ENCODE data around the gene S100A9. TPM values are rescaled to one million over a fixed set of nuclear protein-coding genes. Genes with fewer than 3 reads are reported as not detected.
"Not testable (repeated sequence)": the region's sequence is repeated elsewhere in the genome, so short reads cannot be mapped to it uniquely, and the experiment has no call there.

Gene S100A9
- total RNA-seq, 1 experiment from 2014 or later: 1.8 TPM

DNA sequence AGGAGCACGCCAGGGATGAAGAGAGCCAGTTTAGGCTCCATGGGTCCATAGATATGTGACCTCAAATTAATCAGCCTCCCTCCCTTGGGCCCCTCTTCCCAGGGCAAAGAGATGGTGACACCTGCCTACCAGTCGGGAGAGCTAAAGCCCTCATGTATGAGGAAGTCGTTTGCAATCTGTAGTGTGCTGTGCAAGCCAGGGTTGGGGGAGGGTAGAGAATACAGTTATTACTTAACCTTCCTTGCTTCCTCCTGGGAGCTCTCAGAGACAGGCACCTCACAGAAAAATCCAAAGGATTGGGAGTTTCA lies 13.0 kb upstream of the S100A9 start:
- no peak for DNase-seq (ENCODE audit: low spot score)

DNA sequence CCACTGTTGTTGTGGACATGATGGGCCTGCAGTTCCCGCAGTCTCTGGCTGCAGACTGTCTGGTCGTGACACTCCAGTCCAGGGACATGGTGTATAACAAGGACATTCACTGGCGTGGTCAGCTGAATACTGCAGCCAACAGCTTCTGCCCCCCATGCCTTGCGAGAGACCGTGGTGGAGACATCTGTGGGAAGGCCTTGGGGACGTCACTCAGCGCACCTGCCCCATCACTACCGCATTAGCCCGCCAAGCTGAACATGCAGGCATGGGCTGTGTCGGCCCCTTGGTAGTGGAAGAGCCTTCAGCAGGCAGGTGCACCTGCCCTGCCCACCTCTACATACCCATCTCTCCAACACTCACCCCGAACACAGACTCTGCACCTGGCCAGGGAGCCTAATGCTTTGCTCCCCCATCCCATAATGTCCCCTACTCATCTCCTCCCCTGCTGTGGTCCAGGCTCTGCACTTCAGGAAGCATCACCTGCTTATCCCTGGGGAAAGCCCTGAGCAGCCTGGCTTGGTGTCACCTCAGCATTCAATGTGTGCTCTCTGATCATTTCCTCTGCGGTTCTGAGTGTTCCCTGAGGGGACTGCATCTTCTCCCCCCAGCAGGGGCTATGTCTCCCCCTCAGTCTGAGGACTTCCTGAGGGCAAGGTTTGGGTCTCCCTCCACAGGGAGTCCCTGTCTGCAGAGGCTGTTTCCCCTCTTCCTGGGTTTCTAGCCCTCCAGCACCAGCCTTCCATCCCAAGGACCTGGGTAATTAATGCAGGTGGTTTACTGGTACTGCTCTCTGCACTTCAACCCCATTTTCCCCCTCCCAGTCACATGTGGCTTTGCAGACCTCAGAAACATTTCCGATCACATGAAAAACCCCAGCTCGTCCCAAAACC lies 12.2 kb upstream of the S100A9 start:
- no peak for DNase-seq (ENCODE audit: low spot score)

DNA sequence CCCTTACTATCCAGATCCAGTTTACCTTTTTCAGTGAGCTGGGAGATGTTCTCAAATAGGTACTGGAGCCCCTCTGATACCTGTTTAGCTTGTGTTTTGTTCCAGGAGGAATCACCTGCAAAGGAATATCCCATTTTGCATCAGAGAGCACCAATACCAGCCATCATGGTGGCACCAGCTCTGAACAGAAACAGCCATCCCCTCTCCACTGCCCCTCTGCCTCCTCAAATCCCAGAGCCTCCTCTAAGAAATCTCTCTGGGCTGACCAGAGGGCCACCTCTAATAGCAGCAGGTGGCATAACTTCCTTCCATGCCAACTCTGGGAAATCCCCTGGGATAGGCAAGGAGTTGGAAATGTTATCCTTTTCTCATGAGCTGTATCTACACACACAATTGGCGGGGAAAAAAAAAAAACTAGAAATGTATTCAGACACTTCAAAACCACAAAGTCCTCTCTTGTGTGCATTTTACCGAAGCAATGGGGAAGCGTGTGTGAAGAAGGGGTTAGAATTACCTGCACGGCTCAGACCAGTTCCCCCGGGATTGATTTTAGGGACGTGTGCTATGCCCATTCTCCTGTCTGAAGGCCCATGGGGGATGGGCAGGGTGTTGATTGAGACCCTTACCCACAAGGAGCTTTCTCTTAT lies 11.5 kb upstream of the S100A9 start:
- DNase-seq (ENCODE audit: low spot score): no peak

DNA sequence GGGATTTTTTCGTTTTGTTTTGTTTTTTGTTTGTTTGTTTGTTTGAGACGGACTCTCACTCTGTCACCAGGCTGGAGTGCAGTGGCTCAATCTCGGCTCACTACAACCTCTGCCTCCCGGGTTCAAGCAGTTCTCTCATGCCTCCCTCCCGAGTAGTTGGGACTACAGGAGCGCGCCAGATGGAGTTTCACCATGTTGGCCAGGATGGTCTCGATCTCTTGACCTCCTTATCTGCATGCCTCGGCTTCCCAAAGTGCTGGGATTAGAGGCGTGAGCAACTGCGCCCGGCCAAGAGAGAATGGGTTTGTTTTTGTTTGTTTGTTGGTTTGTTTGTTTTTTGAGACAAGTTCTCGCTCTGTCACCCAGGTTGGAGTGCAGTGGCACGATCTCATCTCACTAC lies 10.6 kb upstream of the S100A9 start:
- DNase-seq (ENCODE audit: low spot score): not testable (repeated sequence)

DNA sequence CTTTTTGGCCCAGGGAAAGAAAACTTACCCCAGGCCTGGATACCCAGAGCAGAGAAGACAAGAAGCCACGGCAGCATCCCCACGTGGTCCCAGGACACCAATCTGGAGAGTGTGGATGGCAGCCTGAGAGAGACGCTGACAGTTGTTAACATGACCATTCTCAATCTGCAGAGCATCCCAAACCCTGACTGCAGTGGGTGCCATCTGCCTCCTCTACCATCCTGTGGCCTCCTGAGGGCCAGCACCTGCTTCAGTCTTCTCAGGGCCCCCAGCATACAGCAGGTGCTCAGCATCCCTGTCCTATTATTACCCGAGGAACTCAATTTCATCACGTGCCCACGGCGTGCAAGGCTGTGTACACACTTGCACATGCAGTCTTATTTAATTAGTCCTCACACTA lies 9.8 kb upstream of the S100A9 start:
- DNase-seq (ENCODE audit: low spot score): no peak

DNA sequence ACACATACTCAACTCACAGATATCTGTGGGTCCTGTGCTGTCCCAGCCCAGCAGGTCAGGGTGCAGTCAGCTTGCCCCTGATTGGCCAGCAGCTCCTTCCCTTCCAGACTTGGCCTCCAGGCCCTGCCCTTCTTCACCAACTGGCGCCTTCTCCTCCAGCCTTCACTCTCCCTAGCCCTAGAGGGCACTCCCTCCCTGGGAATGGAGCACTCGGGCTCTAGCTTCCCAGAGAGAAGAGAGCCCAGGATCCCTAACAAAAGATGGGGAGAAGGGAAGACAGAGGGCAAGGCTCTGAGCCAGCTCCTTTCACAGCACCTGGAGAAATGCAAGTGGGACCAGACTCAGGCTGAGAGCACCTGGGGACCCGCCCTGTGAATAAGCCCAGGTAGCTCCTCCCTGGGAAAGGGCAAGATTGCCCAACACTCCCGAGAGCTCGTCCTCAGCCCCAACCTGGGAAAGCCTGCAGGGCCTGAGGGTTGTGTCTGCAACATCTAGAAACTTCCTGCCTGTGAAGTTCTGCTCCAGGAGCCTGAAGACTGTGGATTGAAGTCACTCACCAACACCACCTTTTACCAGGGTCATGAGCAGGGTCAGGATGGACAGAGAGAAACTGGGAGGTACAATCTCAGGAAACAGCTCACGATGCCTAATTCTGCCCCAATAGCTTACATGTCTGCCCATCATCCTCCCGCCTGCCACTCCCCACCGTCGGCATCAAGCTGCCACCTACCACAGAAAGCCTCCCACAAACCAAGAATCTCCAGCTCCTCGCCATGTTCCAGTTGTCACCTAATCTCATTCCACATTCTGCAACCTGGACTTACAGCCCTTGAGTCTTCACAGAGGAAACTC lies 8.9 kb upstream of the S100A9 start, which contains the start of gene PGLYRP4:
TSS of gene PGLYRP4 (minus strand) at position 331 of the 852 bp plus-strand sequence. CDS start 909 bp downstream, outside the sequence.
- DNase-seq (ENCODE audit: low spot score): peak; percentile 16

DNA sequence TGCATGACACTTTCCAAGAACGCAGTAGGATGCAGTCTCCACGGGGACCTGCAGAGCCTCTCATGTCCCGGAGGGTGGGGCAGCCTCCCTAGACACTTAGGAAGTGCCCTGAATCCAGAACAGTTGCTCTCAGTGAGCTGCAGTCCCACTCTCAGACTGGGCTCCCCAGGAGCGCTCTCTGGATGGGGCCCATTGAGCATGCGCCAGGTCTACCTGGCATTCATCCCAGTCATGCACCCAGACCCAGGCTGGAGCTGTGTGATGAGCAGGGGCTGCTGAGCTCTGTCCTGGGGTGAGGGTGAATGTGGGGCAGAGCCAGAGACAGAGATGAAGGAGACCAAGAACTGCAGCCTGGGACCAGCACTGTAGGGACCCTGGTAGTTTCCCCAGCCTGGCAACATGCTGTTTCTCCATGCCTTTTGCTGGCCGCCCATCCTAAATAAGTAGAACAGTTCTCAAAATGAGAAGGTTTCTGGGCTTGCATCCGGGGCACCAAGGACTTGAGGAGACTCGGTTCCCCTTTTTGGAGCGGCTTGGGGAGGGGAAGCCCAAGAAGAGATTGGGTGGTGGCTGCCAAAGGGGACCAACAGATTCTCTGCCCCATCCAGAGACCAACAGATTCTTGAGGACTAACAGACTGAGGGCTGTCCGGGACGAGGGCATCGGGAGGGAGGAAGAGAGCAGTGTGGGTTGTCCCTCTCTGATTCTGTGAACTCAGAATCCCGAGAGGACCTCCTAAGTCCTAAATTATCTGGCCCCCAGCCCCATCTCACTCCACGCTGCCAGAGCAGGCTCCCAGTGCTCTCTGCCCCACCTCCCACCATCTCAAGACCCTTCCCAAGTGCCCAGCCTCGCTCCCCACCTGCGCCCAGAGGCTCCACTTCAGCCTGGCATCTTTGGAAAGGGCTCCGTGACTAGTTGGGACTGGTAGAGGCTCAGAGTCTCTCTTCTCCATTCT lies 8.0 kb upstream of the S100A9 start:
- no peak for DNase-seq (ENCODE audit: low spot score)

DNA sequence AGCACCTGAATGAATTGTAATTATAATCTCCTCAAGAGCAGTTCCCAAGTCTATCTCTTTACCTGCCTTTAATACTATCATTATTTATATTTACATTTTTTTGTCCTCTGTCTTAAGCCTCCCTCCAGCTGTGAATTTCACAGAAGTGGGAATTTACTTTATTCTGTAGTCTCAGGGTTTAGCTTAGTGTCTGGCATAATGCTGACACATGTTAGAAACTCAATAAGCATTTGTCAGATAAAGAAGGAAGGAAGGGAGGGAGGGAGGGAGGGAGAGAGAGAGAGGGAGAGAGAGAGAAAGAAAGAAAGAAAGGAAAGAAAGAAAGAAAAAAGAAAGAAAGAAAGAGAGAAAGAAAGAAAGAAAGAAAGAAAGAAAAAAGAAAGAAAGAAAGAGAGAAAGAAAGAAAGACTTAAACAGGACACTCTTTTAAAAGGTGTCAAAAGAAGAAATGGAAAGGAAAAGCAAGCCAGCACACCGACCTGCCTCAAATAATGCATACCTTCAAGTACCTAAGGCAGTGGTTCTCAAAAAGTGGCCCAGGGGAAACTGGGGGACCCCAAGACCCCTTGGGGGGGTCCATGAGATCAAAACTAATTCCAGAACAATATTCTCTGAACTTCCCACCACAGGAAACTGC lies 7.2 kb upstream of the S100A9 start:
- no peak for DNase-seq (ENCODE audit: low spot score)

DNA sequence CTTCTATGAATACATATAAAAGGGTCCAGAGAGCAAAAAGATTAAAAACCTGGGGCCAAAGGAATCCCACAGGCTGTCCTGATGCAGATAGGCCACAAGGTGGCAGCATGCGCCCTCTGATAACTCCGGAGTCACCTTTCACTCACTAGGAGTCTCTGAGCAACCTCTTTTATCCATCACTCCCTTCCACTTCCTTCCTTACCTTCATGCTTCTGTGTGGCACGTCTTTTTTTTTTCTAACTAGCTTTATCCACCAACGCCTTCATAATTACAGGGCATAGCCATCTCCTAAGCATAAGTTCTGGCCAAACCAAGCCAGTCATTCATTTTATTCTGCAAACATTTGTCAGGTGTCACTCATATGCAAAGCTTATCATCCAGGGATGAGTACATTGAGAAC lies 5.1 kb upstream of the S100A9 start:
- DNase-seq (ENCODE audit: low spot score): peak; percentile 90

DNA sequence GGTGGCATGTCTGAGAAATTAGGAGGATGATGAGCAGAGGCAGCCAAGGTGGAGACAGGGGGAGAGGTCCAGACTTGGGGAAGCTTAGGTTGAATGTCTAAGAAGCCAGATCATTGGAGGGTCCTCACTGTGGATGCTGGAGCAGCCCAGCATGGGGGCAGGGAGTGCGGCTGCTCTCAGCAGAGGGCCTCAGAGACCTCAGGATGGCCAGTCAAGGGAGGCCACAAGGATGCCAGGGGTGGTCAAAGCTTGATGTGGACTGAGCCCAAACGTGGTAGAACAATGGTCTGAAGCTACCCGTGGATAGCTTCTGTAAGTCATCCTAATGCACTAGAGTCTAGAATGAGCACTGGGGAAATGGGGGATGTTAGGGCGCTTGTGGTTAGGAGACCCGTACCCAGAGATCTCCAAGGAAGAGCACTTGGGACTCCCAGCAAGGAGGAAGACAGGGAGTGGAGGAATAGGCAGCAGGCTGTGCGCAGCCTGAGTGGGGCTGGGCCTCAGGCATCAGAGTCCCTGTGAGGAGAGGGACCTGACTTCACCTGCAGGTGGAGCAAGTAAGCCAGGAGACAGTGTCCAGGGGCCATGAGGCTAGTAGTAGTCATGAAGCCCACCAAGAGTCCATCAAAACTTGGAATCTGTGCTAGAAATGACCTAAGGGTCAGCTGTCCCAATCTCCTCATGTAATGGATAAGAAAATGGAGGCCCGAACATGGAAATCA lies 4.3 kb upstream of the S100A9 start:
- peak; percentile 17 for DNase-seq (ENCODE audit: low spot score)

DNA sequence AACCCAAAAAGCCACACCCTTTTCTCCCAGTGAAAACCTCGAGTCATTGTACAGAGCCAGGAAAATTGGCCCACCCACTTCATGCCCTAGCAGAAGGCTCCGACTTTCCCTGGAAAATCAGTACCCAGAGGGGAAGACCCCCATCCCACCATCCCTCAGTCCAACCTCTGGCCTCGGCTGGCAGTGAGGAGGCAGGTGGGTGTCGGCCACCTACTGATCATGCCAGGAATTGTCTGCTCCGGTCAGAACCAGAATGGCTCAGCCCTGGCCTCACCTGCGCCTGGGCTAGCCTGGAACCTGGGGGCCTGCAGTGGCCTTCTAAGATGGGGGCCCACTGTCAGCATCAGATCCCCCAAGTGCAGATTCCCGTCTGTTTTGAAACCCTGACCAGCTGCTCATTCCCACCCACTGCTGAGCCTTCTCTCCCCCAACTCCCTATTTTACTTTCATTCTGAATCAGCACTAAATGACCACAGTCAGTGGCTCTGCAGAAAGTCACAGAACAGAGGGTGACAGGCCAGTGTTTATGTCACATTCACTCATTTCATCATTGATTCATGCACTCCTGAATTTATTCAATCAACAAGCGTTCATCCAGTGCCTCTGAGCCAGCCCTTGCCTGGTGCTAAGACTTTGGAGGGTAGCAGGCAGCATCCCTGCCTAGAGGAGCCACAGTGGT lies 3.0 kb upstream of the S100A9 start:
- no peak for DNase-seq (ENCODE audit: low spot score)

DNA sequence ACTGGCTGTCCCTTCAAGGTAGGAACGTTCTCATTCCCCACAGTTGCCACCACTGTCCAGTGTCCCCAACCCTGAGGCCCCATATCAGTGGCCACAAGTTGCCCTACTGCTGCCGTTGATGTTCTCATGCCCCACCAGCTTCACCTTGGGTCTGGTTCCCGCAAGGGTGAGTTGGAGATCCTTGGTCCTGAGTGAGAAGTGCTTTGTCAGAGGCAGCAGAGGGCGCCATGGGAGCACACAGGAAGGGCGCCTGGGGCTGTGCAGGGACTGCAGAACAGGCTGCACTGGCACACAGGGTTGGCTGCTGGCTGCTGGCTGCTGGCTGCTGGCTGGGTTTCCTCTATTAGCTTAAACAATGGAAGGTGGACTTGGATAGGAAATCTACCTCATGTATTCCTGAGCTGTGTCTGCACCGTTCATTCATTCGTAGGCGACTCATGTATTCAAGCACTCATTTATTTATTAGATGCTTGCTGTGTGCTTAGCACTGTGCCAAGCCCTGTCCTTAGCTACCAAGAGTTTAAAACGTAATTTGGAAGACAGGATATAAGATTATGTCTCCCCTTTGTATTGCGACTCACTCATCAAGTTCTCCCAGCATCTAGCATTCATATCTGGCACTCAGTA lies 2.1 kb upstream of the S100A9 start:
- DNase-seq (ENCODE audit: low spot score): peak; percentile 50

DNA sequence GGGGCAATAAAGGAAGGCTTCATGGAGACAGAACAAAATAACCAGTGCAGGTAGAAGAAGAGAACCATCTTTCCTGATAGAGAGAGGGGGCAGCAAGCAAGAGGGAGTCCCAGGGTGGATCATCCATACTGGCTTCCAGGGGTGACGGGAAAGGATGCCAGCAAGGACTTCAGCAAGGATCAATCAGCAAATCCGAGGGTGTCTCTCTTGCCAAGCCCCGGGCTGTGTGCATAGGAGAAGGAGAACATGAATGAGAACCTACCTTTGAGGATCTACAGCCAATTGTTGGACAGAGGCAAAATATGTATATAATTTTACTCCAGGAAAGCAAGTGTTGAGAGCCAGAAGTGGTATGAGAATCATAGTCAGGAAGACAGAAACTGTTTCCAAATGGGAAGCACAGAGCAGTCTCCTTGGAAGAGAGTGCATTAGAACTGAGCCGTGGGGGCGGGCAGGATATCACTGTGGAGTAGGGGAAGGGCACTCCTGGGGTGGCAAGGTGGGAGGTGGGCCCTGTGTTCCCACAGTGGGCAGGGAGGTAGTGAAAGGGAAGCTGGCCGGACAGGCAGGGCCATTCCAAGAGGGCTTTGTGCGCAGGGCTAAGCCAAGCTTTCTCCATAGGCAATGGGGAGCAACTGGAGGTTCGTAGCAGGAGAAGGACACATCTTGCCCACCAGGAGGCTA lies 1.1 kb upstream of the S100A9 start:
- no peak for DNase-seq (ENCODE audit: low spot score)

DNA sequence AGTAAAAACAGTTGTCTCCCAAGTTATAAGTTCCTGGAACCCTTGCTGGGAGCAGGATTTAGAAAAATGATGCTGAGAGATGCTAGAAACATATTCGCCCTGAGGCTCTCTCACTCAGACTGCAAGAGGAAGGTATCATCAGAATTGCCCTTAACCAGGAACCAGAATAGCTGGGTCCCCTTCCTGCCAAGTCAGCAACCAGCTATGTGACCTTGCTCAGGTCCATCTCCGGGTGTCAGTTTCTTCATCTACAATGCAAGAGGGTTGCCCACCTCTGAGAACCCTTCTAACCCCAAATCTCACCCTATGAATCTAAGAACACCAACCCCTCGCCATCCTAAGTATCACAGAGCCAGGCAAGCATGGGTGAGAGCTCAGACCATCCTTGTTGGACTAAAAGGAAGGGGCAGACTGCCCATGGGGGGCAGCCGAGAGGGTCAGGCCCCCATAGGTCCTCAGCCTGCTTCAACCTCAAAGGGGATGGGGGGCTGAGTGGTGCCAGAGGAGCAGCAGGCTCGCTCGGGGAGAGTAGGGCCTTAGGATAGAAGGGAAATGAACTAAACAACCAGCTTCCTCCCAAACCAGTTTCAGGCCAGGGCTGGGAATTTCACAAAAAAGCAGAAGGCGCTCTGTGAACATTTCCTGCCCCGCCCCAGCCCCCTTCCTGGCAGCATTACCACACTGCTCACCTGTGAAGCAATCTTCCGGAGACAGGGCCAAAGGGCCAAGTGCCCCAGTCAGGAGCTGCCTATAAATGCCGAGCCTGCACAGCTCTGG lies 390 bp upstream of the S100A9 start:
- no peak for DNase-seq (ENCODE audit: low spot score)

DNA sequence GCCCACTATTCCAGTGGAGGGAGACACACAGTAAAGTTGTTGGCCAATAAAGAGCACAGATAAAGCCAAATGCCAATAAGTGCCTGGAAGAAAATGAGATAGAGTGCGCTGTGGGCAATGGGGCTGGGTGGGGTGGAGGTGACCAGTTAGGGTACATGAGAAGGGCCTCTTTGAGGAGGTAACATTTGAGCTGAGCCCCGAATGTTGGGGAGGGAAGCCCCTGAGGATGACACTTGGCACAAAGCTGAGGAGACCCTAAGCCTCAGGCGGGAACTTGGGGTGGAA lies 979 bp downstream of the S100A9 start:
- DNase-seq (ENCODE audit: low spot score): no peak

DNA sequence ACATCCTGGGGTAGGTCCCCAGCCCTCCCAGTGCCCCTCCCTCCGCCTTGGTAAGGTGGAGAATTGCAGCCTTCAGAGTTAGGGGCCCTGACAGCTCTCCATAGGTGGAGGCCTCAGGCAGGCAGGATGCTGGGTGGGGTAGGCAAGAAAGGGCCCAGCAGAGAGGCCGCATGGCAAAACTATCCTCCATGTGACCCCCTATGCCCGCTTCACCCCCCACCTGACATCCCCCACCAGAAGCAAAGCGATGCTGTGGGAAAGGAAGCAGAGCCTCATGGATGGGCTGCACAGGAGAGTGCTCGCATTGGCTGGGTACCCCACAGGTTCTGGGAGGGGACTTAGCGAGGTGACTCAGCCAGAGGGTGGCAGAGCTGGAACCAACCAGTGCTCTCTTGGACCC lies 1.6 kb downstream of the S100A9 start:
- no peak for DNase-seq (ENCODE audit: low spot score)

DNA sequence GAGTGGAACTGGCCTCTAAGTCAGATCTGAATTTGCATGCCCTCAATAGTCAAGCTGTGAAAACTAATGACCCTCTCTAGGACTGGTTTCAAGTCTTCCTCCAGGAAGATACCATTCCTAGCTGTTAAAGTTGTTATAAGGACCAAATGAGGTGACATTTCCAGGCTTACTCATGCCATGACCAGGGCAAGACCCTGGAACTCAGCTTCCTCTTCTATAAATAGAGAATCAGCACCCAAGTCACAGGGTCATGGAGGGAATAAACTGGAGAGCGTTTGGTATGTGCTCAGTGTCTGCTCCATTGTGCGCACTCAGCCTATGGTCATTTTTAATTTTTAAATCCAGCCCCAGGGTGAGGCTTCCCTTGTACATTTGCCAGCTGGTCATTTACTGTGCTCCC lies 2.5 kb downstream of the S100A9 start:
- DNase-seq (ENCODE audit: low spot score): no peak

Measured in HT-29 (cell line).